Astrocyte (in vitro differentiated cells and primary cell): ENCODE results near the gene PPTC7. TPM values are rescaled to one million over a fixed set of nuclear protein-coding genes. Genes with fewer than 3 reads are reported as not detected.
"Not testable (repeated sequence)": the region's sequence is repeated elsewhere in the genome, so short reads cannot be mapped to it uniquely, and the experiment has no call there.

Experiments used
- DNase-seq: peaks from one replicate; pipeline ENCODE4 v3.0.0-alpha.2; 2010; ENCODE audit warnings: low read depth
- FAIRE-seq: peaks from 2 replicates; lab custom pipeline; 2011; peaks lifted over from hg19 to GRCh38; lab: Jason Lieb, UNC
- H2AFZ ChIP-seq: 2 replicates; pipeline ENCODE4 v1.6.0; 2012; ENCODE audit warnings: low read depth, low read length, inconsistent platforms
- H3K27ac ChIP-seq: 2 replicates; pipeline ENCODE4 v1.5.1; 2011; ENCODE audit warnings: low read depth, low read length, inconsistent platforms
- H3K27me3 ChIP-seq: 2 replicates; pipeline ENCODE4 v1.6.0; 2011; ENCODE audit warnings: low read length, inconsistent platforms; ENCODE audit not compliant: insufficient read depth
- H3K36me3 ChIP-seq: 2 replicates; pipeline ENCODE4 v1.5.1; 2011; ENCODE audit warnings: low read length, inconsistent platforms; ENCODE audit not compliant: insufficient read depth
- H3K4me1 ChIP-seq: 2 replicates; pipeline ENCODE4 v1.5.1; 2011; ENCODE audit warnings: low read length, inconsistent platforms; ENCODE audit not compliant: insufficient read depth
- H3K4me2 ChIP-seq: 2 replicates; pipeline ENCODE4 v1.6.0; 2012; ENCODE audit warnings: low read length, inconsistent platforms
- H3K4me3 ChIP-seq: 2 replicates; pipeline ENCODE4 v1.5.1; 2011; ENCODE audit warnings: low read depth, mild to moderate bottlenecking, low read length, inconsistent platforms; ENCODE audit not compliant: insufficient read depth
- H3K79me2 ChIP-seq: 2 replicates; pipeline ENCODE4 v1.6.0; 2012; ENCODE audit warnings: mild to moderate bottlenecking, low read length, inconsistent platforms; ENCODE audit not compliant: insufficient read depth
- H3K9ac ChIP-seq: 2 replicates; pipeline ENCODE4 v1.6.0; 2012; ENCODE audit warnings: mild to moderate bottlenecking, low read length, inconsistent platforms
- H3K9me3 ChIP-seq: 2 replicates; pipeline ENCODE4 v1.5.1; 2012; ENCODE audit warnings: low read depth, mild to moderate bottlenecking, low read length, inconsistent platforms; ENCODE audit not compliant: insufficient read depth
- H4K20me1 ChIP-seq: 2 replicates; pipeline ENCODE4 v1.6.0; 2012; ENCODE audit warnings: low read length, inconsistent platforms; ENCODE audit not compliant: insufficient read depth
- H3K27ac Mint-ChIP-seq: one replicate; pipeline ENCODE4 v1.8.0; 2021; ENCODE audit warnings: mild to moderate bottlenecking, mixed read lengths; ENCODE audit not compliant: unreplicated experiment
- H3K27me3 Mint-ChIP-seq: one replicate; pipeline ENCODE4 v1.8.0; 2021; ENCODE audit warnings: low read depth, mixed read lengths; ENCODE audit not compliant: unreplicated experiment
- H3K36me3 Mint-ChIP-seq: one replicate; pipeline ENCODE4 v1.8.0; 2021; ENCODE audit warnings: low read depth, mixed read lengths; ENCODE audit not compliant: unreplicated experiment
- H3K4me1 Mint-ChIP-seq: one replicate; pipeline ENCODE4 v1.8.0; 2021; ENCODE audit warnings: low read depth, mixed read lengths; ENCODE audit not compliant: unreplicated experiment
- H3K4me3 Mint-ChIP-seq: one replicate; pipeline ENCODE4 v1.8.0; 2021; ENCODE audit warnings: mild to moderate bottlenecking, moderate library complexity, mixed read lengths; ENCODE audit not compliant: unreplicated experiment
- H3K9me3 Mint-ChIP-seq: one replicate; pipeline ENCODE4 v1.8.0; 2021; ENCODE audit warnings: mild to moderate bottlenecking, mixed read lengths; ENCODE audit not compliant: unreplicated experiment
- EZH2 ChIP-seq: IDR thresholded peaks from 2 replicates; pipeline ENCODE4 v1.6.1; 2012; ENCODE audit warnings: mild to moderate bottlenecking, low read length, inconsistent platforms; ENCODE audit not compliant: insufficient read depth
- total RNA-seq: library from RNA; stranded (reverse); gene quantifications from 2 replicates; pipeline ENCODE4 v1.2.1, GENCODE V29; 2021
- TF ChIP-seq, protein P1 (sequence below): IDR thresholded peaks from 2 replicates; pipeline ENCODE4 v1.5.1; 2011; ENCODE audit warnings: low read depth, mild to moderate bottlenecking, inconsistent platforms, low read length, moderate library complexity; ENCODE audit not compliant: insufficient read depth

PPTC7 gene
- total RNA-seq, 1 donor from 2014 or later: 16.6 TPM

DNA sequence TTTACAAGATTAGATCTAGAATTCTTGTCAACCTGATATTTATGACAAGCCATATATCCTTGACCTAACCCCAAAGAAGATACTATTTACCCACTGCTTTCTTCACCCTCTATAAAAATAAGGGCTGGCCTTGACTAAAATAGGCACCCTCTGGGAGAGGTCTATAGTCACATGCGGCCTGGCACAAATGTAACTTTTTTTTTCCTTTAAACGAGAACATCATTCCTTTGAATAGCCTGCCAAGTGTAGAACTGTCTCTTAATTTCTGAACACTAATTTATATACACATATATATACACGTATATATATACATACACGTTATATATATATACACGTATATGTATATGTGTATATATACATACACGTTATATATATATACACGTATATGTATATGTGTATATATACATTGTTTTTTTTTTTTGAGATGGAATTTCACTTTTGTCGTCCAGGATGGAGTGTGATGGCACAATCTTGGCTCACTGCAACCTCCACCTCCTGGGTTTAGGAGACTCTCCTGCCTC lies 18.6 kb downstream of the PPTC7 start:
- no peak overlapping the region for H2AFZ ChIP-seq
- Mint-ChIP-seq H3K27ac (no peak overlapping the region), H3K9me3 (peaks cover 14% of the 10 kb centered on the region), H3K36me3 (peaks cover 6% of the 10 kb centered on the region), H3K4me3 (no peak overlapping the region), H3K27me3 (no peaks in the 10 kb centered on the region), H3K4me1 (peaks cover 9% of the 10 kb centered on the region)
- peaks cover 72% of the 10 kb centered on the region for H3K79me2 ChIP-seq
- H3K9ac ChIP-seq: no peak overlapping the region
- no peak overlapping the region for H3K4me3 ChIP-seq
- no peaks in the 10 kb centered on the region for H3K9me3 ChIP-seq
- H4K20me1 ChIP-seq: peaks cover 58% of the 10 kb centered on the region
- TF ChIP-seq, protein P1, sequence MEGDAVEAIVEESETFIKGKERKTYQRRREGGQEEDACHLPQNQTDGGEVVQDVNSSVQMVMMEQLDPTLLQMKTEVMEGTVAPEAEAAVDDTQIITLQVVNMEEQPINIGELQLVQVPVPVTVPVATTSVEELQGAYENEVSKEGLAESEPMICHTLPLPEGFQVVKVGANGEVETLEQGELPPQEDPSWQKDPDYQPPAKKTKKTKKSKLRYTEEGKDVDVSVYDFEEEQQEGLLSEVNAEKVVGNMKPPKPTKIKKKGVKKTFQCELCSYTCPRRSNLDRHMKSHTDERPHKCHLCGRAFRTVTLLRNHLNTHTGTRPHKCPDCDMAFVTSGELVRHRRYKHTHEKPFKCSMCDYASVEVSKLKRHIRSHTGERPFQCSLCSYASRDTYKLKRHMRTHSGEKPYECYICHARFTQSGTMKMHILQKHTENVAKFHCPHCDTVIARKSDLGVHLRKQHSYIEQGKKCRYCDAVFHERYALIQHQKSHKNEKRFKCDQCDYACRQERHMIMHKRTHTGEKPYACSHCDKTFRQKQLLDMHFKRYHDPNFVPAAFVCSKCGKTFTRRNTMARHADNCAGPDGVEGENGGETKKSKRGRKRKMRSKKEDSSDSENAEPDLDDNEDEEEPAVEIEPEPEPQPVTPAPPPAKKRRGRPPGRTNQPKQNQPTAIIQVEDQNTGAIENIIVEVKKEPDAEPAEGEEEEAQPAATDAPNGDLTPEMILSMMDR: no peak
- TF ChIP-seq EZH2: no peak
- no peak for DNase-seq
- no peaks in the 10 kb centered on the region for H3K27me3 ChIP-seq
- no peak for FAIRE-seq
- H3K27ac ChIP-seq: no peak overlapping the region
- H3K4me2 ChIP-seq: no peak overlapping the region
- peaks cover 14% of the 10 kb centered on the region for H3K4me1 ChIP-seq
- no peaks in the 10 kb centered on the region for H3K36me3 ChIP-seq

DNA sequence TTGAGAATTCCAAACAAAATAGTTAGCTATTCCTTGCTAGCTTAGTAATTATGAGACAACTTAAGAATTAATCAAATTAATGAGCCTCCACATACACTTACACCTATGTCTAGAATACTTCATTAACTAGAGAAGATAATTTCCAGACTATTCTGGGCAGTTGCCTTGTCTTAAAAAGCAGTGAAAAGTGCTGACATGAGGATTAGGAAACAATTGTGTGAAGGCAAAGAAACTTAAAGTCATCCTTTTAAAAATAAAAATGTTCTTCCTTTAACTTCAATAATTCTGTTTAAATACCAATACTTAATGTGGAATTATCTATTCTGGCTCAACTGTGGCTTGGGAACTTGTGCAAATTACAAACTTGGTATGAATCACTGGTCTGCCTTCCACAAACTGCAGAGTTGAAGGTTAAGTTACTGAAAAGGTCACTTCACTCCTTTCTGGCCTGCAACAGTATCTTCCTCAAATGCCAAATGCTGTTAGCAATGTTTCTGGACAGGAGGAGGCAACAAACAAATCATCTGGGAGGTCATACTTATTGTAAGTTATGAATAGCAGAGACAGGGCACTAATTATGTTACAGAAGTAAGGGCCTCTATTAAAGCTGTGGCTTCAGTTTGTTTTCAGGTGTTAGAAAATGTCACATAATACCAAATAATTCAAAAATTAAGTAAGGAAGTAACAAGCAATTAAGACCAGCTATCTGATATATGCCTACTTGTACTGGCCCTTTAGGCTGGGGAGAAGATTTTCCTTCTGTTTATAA lies 19.2 kb downstream of the PPTC7 start:
- no peak overlapping the region for H3K9ac ChIP-seq
- no peak overlapping the region for H3K4me3 Mint-ChIP-seq
- peaks cover 11% of the 10 kb centered on the region for H3K9me3 Mint-ChIP-seq
- no peak overlapping the region for H3K4me2 ChIP-seq
- no peak overlapping the region for H2AFZ ChIP-seq
- H3K27ac Mint-ChIP-seq: no peak overlapping the region
- DNase-seq (no peak), FAIRE-seq (no peak)
- H3K36me3 Mint-ChIP-seq: peaks cover 4% of the 10 kb centered on the region
- H4K20me1 ChIP-seq: peaks cover 58% of the 10 kb centered on the region
- peaks cover 73% of the 10 kb centered on the region for H3K79me2 ChIP-seq
- peaks cover 9% of the 10 kb centered on the region for H3K4me1 Mint-ChIP-seq
- H3K9me3 ChIP-seq: no peaks in the 10 kb centered on the region
- peaks cover 14% of the 10 kb centered on the region for H3K4me1 ChIP-seq
- no peaks in the 10 kb centered on the region for H3K36me3 ChIP-seq
- TF ChIP-seq EZH2: no peak
- TF ChIP-seq, protein P1: no peak
- no peaks in the 10 kb centered on the region for H3K27me3 Mint-ChIP-seq
- no peak overlapping the region for H3K4me3 ChIP-seq
- H3K27me3 ChIP-seq: no peaks in the 10 kb centered on the region
- no peak overlapping the region for H3K27ac ChIP-seq

DNA sequence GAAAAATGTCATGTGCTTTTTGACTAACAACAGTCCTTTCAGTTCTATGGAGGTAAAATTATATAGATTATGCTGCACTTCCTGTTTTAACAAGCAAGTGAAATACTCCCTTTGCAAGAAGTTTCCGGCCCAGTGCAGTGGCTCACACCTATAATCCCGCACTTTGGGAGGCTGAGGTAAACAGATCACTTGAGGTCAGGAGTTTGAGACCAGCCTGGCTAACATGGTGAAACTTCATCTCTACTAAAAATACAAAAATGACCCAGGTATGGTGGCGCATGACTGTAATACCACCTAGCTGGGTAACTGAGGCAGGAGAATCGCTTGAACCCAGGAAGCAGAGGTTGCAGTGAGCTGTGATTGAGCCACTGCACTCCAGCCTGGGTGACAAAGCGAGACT lies 20.7 kb downstream of the PPTC7 start:
- not testable (repeated sequence) for H3K9me3 Mint-ChIP-seq, H3K4me1 Mint-ChIP-seq, H3K4me2 ChIP-seq, H3K27ac Mint-ChIP-seq, H3K27me3 Mint-ChIP-seq, H3K9me3 ChIP-seq, H3K27ac ChIP-seq, H3K27me3 ChIP-seq, H3K36me3 ChIP-seq, H2AFZ ChIP-seq, FAIRE-seq, H3K4me3 ChIP-seq, DNase-seq, H3K36me3 Mint-ChIP-seq, H3K4me3 Mint-ChIP-seq, H3K9ac ChIP-seq
- Histone ChIP-seq H4K20me1 (peaks cover 56% of the 10 kb centered on the region), H3K79me2 (peaks cover 72% of the 10 kb centered on the region), H3K4me1 (peaks cover 14% of the 10 kb centered on the region)
